Nephron progenitor cell (in vitro differentiated cells): ENCODE data around the gene MEIOC.

Source experiments
- DNase-seq: peaks from one replicate; pipeline ENCODE4 v3.0.0; 2021
- H3K27ac Mint-ChIP-seq: 2 replicates; pipeline ENCODE4 v1.8.0; 2021; ENCODE audit warnings: mild to moderate bottlenecking, moderate library complexity, mixed read lengths
- H3K27me3 Mint-ChIP-seq: 2 replicates; pipeline ENCODE4 v1.8.0; 2021; ENCODE audit warnings: mild to moderate bottlenecking, low read depth, mixed read lengths; ENCODE audit not compliant: poor library complexity
- H3K36me3 Mint-ChIP-seq: 2 replicates; pipeline ENCODE4 v1.8.0; 2021; ENCODE audit warnings: low read depth, mixed read lengths
- H3K4me1 Mint-ChIP-seq: 2 replicates; pipeline ENCODE4 v1.8.0; 2021; ENCODE audit warnings: mixed read lengths
- H3K4me3 Mint-ChIP-seq: 2 replicates; pipeline ENCODE4 v1.8.0; 2021; ENCODE audit warnings: mild to moderate bottlenecking, moderate library complexity, mixed read lengths
- H3K9me3 Mint-ChIP-seq: 2 replicates; pipeline ENCODE4 v1.8.0; 2021; ENCODE audit warnings: mild to moderate bottlenecking, moderate library complexity, mixed read lengths
- TF ChIP-seq, protein P1 (sequence below): fragments of 200-600 bp; sonication (generic); IDR thresholded peaks from 2 replicates; pipeline ENCODE4 v1.5.0; 2021; ENCODE audit warnings: antibody characterized with exemption

MEIOC gene

DNA sequence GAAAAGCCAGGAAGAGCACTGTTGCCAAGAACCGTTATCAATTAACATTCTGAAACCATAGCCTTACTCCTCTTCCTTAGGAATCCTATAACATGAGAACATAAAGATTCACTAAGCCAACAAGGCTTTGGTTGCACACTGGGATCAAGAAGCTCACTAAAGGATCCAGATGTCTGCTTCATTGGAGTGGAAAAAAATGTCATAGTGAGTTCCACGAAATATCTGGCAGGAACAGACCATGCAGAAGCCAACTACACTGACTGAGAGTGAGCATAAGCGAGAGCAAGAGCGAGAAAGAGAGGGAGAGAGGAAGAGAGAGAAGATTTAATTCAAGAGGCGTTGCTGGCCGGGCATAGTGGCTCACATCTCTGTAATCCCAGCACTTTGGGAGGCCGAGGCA, 13.4 kb upstream of the MEIOC start:
- Mint-ChIP-seq H3K27ac (no peak overlapping the region), H3K4me3 (no peak overlapping the region), H3K36me3 (no peaks in the 10 kb centered on the region), H3K27me3 (peaks cover 19% of the 10 kb centered on the region), H3K4me1 (peaks cover 3% of the 10 kb centered on the region), H3K9me3 (no peaks in the 10 kb centered on the region)
- no peak for DNase-seq
- TF ChIP-seq, protein P1, sequence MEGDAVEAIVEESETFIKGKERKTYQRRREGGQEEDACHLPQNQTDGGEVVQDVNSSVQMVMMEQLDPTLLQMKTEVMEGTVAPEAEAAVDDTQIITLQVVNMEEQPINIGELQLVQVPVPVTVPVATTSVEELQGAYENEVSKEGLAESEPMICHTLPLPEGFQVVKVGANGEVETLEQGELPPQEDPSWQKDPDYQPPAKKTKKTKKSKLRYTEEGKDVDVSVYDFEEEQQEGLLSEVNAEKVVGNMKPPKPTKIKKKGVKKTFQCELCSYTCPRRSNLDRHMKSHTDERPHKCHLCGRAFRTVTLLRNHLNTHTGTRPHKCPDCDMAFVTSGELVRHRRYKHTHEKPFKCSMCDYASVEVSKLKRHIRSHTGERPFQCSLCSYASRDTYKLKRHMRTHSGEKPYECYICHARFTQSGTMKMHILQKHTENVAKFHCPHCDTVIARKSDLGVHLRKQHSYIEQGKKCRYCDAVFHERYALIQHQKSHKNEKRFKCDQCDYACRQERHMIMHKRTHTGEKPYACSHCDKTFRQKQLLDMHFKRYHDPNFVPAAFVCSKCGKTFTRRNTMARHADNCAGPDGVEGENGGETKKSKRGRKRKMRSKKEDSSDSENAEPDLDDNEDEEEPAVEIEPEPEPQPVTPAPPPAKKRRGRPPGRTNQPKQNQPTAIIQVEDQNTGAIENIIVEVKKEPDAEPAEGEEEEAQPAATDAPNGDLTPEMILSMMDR: no peak

DNA sequence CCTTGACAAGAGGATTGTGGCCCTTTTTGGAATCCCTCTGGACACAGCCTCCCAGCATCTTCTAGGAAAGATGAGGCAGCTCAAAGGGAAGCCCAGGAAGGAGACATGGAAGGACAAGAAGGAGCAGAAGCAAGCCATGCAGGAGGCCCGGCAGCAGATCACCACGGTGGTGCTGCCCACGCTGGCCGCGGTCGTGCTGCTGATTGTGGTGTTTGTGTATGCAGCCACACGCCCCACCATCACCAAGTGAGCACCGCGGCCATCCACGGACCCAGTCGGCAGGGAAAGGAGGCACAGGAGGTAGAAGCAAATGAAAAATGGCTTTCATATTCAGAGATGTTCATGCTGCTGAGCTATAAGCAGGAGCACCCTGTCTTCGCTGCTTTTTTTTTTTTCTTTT, 10.9 kb upstream of the MEIOC start:
- H3K4me3 Mint-ChIP-seq: no peak overlapping the region
- H3K27ac Mint-ChIP-seq: no peak overlapping the region
- TF ChIP-seq, protein P1: no peak
- no peaks in the 10 kb centered on the region for H3K36me3 Mint-ChIP-seq
- no peak for DNase-seq
- H3K9me3 Mint-ChIP-seq: no peaks in the 10 kb centered on the region
- H3K4me1 Mint-ChIP-seq: peaks cover 3% of the 10 kb centered on the region
- peaks cover 33% of the 10 kb centered on the region for H3K27me3 Mint-ChIP-seq

DNA sequence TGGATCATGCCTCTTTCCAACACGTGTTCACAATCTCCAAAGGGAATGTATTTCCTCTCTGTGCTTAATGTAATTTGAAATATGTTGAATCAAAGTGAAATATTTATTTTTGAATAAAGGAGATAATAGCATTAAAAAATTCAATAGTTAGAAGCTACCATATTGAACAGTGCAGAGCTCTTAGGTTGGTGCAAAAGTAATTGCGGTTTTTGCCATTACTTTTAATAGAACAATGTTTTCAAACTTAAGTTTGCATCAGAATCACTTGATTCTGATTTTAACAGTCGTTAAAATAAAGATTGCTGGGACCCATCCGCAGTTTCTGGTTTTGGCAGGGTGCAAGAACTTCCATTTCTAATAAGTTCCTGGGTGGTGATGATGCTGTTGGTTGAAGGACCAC, 10.0 kb upstream of the MEIOC start:
- Mint-ChIP-seq H3K27ac (no peak overlapping the region), H3K9me3 (no peaks in the 10 kb centered on the region), H3K36me3 (no peaks in the 10 kb centered on the region), H3K27me3 (peaks cover 39% of the 10 kb centered on the region), H3K4me1 (peaks cover 3% of the 10 kb centered on the region), H3K4me3 (no peak overlapping the region)
- TF ChIP-seq, protein P1: no peak
- no peak for DNase-seq

DNA sequence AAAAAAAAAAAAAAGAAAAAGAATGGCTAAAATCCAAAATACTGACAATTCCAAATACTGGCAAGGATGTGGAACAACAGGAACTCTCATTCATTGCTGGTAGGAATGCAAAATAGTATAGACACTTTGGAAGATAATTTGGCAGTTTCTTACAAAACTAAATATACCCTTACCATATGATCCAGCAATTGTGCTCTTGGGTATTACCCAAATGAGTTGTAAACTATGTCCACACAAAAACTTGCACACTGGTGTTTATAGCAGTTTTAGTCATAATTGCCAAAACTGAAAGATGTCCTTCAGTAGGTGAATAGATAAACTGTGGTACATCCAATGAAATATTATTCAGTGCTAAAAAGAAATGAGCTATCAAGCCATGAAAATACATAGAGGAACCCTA, 8.5 kb upstream of the MEIOC start:
- Mint-ChIP-seq H3K9me3 (peaks cover 4% of the 10 kb centered on the region), H3K27ac (no peak overlapping the region), H3K36me3 (no peaks in the 10 kb centered on the region), H3K27me3 (peaks cover 44% of the 10 kb centered on the region), H3K4me3 (no peak overlapping the region), H3K4me1 (peaks cover 2% of the 10 kb centered on the region)
- TF ChIP-seq, protein P1: no peak
- no peak for DNase-seq

DNA sequence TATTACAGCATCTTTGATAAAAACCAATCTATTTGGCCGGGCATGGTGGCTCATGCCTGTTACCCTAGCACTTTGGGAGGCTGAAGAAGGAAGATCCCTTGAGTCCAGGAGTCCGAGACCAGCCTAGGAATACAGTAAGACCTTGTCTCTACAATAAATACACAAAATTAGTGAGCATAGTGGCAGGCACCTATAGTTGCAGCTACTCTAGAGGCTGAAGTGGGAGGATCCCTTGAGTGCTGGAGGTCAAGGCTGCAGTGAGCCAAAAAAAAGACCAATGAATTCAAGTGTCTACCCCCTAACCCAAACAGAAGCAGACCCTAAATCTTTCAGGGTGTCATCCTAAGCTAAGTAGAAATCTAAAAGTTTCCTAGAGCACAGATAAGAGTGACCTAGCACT, 7.3 kb upstream of the MEIOC start:
- no peaks in the 10 kb centered on the region for H3K36me3 Mint-ChIP-seq
- DNase-seq: no peak

DNA sequence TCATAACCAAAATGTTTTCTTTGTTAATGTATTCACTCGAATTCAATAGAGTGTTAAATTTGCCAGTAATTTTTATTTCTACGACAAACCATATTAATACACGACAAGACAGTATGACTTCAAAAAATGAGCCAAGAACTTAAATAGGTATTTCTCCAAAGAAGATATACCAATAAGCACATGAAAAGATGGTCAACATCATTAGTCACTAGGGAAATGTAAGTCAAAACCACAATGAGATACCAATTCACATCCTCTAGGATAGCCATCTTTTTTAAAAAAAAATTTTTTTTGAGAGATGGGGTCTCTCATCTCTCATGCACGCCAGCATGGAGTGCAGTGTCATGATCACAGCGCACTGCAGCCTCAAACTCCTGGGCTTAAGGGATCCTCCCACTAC, 5.0 kb upstream of the MEIOC start:
- peaks cover 6% of the 10 kb centered on the region for H3K36me3 Mint-ChIP-seq
- H3K9me3 Mint-ChIP-seq: peaks cover 30% of the 10 kb centered on the region
- no peaks in the 10 kb centered on the region for H3K4me1 Mint-ChIP-seq
- TF ChIP-seq, protein P1: no peak
- no peak overlapping the region for H3K4me3 Mint-ChIP-seq
- H3K27me3 Mint-ChIP-seq: peaks cover 72% of the 10 kb centered on the region
- no peak for DNase-seq
- no peak overlapping the region for H3K27ac Mint-ChIP-seq

More for the DNA sequence above, 7.3 kb upstream of the MEIOC start:
- Mint-ChIP-seq H3K27ac (peak overlapping the region; percentile 22), H3K27me3 (peaks cover 53% of the 10 kb centered on the region), H3K4me1 (no peaks in the 10 kb centered on the region), H3K4me3 (no peak overlapping the region), H3K9me3 (peaks cover 12% of the 10 kb centered on the region)
- TF ChIP-seq, protein P1: no peak
